T1000 (cell line): Measurements from ENCODE around the gene WWC2.
A peak's percentile ranks its signal among the peaks of the same experiment; 100 is the strongest.
"Not testable (repeated sequence)": the region's sequence is repeated elsewhere in the genome, so short reads cannot be mapped to it uniquely, and the experiment has no call there.

Source experiments
- DNase-seq: peaks from one replicate; lab custom pipeline; 2025; ENCODE audit warnings: mixed read lengths; lab: John Stamatoyannopoulos, UW

WWC2 gene

DNA sequence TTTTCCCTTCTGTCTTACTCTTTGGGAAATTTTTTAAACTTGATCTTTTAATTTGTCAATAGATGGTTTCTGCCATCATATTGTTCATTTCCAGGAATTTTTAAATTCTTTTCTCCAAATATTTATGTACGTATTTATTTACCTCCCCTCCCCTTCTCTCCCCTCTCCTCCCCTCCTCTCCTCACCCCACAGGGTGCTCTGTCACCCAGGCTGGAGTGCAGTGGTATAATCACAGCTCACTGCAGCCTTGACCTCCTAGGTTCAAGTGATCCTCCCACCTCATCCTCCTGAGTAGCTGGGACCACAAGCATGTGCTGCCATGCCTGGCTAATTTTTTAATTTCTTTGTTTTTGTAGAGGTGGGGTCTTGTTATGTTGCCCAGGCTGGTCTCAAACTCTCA, 73.8 kb downstream of the WWC2 start:
- no peak for DNase-seq

DNA sequence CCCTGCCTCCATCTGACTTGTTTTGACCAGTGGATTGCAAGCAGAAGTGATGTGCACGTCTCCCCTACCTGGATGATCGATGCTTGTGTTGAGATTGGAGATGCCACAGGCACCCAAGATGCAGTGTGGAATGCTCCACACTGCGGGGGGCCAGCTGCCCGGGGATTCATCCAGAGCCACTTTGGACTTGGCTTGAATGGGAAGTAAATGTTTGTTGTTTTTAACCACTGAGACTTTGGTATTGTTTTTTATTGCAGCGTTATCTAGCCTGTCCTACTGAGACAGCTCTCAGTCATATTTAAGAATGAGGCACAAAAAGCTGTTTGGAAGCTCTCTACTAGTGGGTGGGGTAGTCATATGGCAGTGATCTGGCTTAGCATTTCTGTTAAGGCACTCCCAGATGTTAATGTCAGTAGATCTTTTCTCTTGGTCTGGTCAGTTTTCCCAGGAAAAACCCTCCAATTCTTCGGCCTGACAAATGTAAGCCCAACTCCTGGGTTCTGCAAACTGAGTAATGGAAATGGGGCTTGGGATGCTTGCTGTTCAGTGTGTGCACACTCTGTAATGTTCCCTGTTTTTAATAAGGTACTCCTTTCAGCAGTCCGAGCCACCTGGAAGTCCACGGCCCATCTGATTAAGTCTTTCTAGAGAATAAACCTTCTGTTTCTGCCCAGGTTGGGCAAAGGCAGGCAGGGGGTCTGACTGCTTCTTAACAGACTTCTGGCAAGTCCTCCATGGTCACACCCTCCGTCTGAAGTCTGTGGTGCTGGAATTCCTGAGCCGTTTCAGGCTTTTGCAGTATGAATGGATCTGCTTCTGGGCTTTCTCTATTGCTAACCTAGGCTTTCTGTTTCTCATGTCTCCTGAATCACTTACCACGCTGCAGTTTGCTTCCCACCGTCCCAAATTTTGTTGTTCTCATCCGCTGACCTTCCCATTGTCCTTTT, 74.8 kb downstream of the WWC2 start:
- DNase-seq: no peak

DNA sequence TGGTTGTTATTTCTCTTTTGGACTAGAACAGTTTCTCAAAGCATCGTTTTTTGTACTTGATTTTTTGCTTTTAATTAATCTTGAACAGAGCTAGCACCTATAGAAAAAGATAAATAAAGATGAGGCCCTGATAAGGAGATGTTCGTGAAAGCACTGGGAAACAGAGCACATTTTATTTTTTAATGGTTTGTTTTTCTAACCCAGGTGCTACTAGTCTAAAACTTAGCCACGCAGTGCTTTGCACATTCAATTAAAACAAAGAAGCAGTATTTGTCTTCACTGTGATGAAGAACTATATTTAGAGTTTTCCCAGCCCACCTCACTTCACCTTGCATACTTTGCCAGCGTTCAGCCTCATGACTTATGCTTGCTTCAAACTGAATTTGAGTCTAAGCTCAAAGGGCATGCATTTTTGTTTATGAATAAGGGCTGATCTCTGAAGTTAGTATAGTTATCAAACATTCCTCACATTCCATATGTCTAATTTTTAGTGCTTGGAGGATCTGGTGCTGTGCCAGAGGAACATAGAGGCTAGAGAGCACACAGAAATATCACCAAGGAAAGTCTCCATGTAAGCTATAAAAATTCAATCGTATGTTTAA, 76.7 kb downstream of the WWC2 start:
- no peak for DNase-seq

DNA sequence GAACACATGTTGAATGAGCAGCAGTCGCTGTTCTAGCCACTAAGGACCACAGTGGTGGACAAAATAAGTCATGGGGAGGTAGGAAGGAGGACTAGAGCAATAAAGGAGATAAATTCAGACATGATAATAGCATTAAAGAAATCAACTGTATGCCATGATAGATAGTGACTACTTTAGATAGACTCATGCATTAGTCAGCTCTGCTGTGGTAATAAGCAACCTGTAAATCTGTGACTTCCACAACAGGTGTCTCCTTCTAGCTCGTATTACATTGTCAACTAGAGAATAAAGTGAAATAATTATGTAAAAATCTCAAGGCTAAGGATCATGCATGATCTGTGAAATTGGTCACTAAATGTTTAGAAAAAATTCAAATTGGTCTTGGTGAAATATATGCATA, 77.9 kb downstream of the WWC2 start:
- DNase-seq: no peak

GRCh38 chr4:183178201-183178600, 79.1 kb downstream of the WWC2 start:
- no peak for DNase-seq

DNA sequence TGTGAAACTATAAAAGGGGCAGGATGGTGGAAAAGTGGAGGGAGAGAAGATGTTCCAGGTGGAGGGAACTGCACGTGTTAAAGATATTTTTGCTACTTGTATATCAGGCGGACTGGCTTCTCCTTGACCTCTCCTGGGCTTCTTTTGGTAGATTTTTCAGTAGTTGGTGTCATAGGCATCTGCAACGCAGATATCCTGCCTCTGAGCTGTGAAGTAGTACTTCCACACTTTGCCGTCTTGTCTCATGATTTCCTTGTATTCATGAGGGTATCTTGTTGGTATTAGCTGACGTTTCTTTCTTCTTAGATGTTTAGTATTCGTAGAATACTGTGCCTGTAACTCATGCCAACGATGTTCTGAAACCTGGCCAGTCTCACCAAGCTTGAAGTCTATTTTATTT, 81.0 kb downstream of the WWC2 start:
- DNase-seq: no peak

- no peak for DNase-seq
These were observed 81.6 kb downstream of the WWC2 start for GRCh38 chr4:183180621-183181020.

GRCh38 chr4:183181081-183181480, 82.0 kb downstream of the WWC2 start:
- DNase-seq: no peak

GRCh38 chr4:183182873-183183725, 84.0 kb downstream of the WWC2 start:
- DNase-seq: no peak

DNA sequence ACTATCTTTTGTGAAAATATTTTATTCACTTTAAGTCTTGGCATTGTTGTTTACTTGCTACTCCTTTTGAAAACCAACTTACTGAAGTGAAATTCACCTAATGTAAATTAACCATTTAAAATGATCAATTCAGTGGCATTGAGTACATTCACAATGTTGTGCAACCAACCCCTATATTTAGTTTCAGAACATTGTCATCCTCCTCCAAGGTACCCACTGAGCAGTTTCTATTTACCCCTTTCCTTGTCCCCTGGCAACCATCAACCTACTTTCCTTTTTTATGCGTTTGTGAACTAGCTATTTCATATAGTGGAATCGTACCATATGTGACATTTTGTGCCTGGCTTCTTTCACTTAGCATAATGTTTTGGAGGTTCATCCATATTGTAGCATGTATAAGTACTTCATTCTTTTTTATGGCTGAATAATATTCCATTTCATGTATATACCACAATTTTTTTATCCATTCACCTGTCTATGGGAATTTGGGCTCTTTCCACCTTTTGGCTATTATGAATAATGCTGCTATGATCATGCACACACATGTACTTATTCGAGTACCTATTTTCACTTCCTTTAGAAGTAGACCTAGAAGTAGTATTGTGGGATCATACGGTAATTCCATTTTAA, 85.0 kb downstream of the WWC2 start:
- no peak for DNase-seq

DNA sequence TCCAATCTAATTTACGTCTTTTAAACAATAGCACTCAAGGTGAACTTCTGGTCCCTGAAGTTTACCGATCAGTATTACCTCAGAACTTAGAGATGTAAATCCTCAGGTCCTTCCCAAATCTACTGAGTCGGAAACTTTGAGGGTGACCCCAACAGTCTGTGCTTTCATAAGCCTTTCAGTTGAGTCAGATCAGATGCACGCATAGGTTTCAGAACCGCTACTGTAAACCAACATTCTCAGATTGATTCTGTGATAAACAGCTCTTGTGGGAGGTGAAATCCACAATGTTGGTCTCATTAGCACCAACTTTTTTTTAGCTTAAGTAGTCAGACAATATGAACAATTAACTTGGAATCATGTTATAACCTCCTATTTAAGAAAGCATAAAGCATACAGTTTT, 86.0 kb downstream of the WWC2 start:
- DNase-seq: no peak

- no peak for DNase-seq
These were observed 86.5 kb downstream of the WWC2 start for GRCh38 chr4:183185559-183185958.

DNA sequence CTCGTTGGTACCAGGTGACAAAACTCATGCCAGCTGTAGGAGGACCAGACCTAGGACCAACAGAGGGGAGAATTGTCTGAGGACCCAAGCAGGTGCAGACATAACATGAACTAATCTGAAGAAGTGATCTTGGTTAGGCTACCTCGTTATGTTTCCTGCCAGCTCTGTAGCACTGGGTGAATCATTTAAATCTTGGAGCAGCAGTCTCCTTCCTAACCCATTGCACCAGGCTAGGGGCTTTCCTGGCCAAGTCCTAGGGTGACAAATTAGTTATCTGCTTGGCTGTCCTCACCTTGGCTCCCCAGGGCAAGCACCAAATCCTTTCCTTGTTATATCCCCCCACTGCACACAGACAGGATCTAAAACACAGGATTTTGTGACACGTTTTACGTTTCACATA, 87.8 kb downstream of the WWC2 start:
- no peak for DNase-seq

GRCh38 chr4:183190900-183191527, 92.0 kb downstream of the WWC2 start:
- DNase-seq: no peak

DNA sequence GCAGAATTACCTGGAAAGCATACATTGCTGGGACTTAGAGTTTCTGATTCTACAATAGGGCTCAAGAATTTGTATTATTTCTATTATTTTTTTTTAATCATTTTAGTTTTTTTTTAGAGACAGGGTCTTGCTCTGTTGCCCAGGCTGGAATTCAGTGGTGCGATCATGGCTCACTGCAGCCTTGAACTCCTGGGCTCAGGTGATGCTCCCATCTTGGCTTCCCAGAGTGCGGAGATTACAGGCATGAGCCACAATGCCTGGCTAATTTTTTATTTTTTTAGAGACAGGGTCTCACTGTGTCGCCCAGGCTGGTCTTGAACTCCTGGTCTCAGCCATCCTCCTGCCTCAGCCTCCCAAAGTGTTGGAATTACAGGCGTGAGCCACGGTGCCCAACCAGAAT, 92.6 kb downstream of the WWC2 start:
- DNase-seq: no peak

DNA sequence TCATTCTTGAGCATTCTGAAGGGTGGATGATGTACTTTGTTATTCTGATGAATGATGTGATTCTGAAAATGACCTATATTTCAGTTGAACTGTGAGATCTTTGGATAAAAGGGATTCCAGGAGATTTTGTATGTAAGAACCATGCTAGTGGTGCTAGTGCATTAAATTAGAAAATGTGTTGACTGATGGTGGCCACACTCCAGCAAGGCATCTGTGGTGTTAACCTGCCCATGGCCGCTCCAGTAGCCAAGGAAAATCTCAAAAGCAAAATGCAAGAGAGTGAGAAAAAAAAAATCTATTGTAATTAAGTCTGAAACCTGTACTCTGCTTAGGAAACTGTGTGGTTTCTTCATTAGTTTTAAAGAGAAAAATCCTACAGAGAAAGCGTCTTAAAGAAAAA, 93.5 kb downstream of the WWC2 start:
- no peak for DNase-seq

- DNase-seq: not testable (repeated sequence)
These were observed 94.8 kb downstream of the WWC2 start for GRCh38 chr4:183193730-183194338.

GRCh38 chr4:183195534-183195933, 96.5 kb downstream of the WWC2 start:
- no peak for DNase-seq

GRCh38 chr4:183197140-183197539, 98.1 kb downstream of the WWC2 start:
- DNase-seq: no peak

DNA sequence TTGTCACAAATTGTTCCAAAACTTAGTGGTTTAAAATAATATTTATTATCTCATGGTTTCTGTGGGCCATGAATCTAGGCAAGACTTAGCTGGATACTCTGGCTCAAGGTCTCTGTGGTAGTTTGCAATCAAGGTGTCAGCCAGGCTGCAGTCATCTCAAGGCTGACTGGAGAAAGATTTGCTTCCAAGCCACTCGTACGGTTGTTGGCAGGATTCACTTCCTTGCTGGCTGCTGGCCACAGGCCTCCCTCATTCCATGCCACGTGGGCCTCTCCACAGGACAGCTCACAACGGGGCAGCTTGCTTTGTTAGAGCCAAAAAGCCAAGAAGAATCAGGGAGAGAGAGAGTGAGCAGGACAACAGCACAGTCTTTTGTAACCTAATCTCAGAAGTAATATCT, 101.4 kb downstream of the WWC2 start:
- DNase-seq: peak; percentile 19

DNA sequence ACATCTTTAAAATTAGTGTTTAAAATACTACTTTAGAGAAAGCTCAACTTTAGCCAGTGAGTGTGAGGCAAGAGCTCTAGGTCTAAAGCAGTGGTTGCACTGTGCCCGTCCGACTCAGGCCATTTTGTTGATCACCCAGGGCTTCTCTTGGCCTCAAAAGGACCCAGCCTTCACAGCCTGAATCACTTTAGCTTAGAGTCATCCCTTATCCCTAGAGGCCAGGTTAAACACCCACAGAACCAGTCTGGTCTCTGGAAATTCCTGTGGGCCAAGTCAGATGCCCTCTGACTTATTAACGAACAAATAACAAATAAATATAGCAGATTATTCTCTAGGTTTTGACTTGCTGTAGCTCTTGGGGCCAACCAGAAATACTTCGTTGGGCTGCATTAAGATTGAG, 102.3 kb downstream of the WWC2 start:
- no peak for DNase-seq
